Cardiac septum (tissue), 1 donor: Measurements from ENCODE around the gene USP17L11. TPM values are rescaled to one million over a fixed set of nuclear protein-coding genes. Genes with fewer than 3 reads are reported as not detected.
"Not testable (repeated sequence)": the region's sequence is repeated elsewhere in the genome, so short reads cannot be mapped to it uniquely, and the experiment has no call there.

ENCODE experiments used
- DNase-seq: peaks from one replicate; pipeline ENCODE4 v3.0.0-alpha.2; 2020; ENCODE audit warnings: low spot score
- intact Hi-C: fragments of 100-400 bp; cut with DNase I; formaldehyde crosslinking; loops from one replicate; pipeline ENCODE4 v1.14.0; 2022
- long read RNA-seq: library from polyadenylated mRNA; unstranded; transcript quantifications from one replicate; pipeline ENCODE4 v2.0.0, GENCODE V29; 2021
- total RNA-seq: library from RNA; stranded (reverse); fragmentation: NEBNext Ultra II Directional; extraction: Animal tissue kit (Norgen Biotek cat#: 25700); gene quantifications from one replicate; pipeline ENCODE4 v1.2.1, GENCODE V29; 2021
- donor health status: DM: no; HTN: no; CAD: no.

Gene USP17L11, protein sequence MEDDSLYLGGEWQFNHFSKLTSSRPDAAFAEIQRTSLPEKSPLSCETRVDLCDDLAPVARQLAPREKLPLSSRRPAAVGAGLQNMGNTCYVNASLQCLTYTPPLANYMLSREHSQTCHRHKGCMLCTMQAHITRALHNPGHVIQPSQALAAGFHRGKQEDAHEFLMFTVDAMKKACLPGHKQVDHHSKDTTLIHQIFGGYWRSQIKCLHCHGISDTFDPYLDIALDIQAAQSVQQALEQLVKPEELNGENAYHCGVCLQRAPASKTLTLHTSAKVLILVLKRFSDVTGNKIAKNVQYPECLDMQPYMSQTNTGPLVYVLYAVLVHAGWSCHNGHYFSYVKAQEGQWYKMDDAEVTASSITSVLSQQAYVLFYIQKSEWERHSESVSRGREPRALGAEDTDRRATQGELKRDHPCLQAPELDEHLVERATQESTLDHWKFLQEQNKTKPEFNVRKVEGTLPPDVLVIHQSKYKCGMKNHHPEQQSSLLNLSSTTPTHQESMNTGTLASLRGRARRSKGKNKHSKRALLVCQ
- total RNA-seq = not detected
- long read RNA-seq = 0 reads

DNA sequence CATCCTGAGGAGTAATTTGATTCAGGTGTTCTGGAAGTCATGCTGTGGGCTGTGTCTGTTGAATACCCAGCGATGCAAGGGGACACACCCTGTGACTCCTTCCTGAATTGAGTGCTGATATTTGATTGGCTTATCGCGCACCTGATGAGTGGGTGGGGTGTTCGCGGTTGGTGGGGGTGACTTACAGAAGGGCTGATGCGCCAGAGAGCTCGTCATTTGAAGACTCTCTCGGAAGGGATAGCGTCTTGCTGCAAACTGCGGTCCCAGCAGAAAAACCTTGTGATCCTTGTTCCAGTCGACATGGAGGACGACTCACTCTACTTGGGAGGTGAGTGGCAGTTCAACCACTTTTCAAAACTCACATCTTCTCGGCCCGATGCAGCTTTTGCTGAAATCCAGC, at the start of gene USP17L11:
USP17L11 (plus strand) TSS at position 301 of the 400 bp plus-strand sequence; CDS start at position 301, 0 bp downstream.
- intact Hi-C loops, DNase-seq: not testable (repeated sequence)

DNA sequence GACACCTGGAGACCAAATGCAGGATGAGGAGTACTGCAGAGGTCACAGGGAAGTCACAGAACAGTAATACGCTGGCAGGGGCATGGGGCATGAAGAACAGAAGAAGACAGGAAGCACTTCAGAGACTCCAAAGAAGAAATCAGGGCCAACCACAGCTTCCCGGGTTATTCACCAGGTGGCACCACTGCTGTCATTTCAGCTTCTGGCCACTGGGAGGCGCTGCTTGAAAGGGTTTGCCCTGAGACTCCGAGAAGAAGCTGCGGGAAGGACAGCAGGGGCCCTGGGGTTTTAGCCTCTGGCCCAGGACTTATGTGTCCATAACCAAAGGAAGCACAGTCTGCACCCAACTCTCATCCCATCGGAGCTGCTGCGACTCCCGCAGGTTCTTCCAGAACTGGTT, 49.2 kb upstream of the USP17L11 start:
- intact Hi-C loops = not testable (repeated sequence)

DNA sequence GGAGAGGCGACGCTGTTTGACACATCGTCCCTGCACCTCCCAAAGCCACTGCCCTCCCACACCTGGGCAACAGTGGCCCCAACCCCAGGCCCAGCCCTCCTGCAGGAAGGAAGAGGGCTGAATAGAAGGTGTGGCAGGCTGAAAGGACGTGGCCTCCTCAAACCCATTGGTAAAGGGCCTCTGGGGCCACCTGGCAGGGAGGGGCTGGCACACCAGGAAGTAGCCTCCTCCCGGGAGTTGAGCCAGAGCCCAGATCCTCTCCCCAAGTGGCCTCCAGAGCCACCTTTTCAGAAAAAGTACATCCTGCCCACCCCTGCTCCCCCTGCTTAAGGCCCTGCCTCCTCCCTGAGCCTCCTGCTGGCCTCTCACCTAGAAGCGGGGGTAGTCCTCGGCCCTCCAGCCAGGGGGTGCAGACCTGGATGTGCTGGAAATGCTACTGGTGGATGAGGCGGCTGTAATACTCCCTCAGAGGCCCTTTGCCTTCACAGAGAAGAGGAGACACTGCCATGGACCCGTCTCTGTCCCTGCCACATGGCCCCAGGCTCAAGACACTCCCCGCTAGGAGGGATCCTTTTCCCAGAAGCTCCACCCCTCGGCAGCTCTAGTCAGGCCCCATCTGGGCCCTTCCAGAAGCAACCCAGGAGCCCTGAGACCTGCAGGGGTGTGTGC, 45.3 kb upstream of the USP17L11 start, which contains the start of gene FAM90A26:
FAM90A26 (plus strand) TSS at position 619 of the 669 bp plus-strand sequence. CDS start 2,764 bp downstream, outside the sequence.
- DNase-seq, intact Hi-C loops: not testable (repeated sequence)

More for the DNA sequence above, 49.2 kb upstream of the USP17L11 start:
- not testable (repeated sequence) for DNase-seq

- intact Hi-C loops, DNase-seq: not testable (repeated sequence)
Measured at GRCh38 chr4:9210357-9210756, 4.8 kb upstream of the USP17L11 start, which contains the start of gene USP17L10. Gene USP17L10, plus strand, starts transcription at chr4:9210657. Its CDS starts 0 bp downstream, at chr4:9210657.

DNA sequence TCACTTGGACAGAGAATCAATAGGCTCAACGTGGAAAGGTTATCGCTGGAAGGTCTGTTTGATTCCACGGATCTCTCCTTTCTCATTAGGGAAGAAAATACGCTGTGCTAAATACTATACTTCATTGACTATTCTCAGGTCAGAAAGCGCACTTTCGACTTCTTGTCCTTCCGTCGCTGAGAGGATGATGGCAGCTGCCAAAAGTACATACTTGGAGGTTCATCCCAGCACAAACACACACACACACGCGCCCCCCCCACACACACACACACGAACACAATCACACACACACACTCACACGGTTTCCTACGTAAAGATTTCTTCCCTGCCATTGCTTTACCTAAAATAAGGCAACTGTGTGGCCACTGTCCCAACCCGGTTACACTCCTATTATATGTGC, 504 bp upstream of the USP17L11 start:
- intact Hi-C loops = not testable (repeated sequence)
- peak; percentile 44 for DNase-seq

GRCh38 chr4:9219852-9220251, 4.6 kb downstream of the USP17L11 start, which contains the start of gene USP17L12:
Gene USP17L12, plus strand, starts transcription at chr4:9220152. Its CDS starts 0 bp downstream, at chr4:9220152.
- intact Hi-C loops, DNase-seq: not testable (repeated sequence)

DNA sequence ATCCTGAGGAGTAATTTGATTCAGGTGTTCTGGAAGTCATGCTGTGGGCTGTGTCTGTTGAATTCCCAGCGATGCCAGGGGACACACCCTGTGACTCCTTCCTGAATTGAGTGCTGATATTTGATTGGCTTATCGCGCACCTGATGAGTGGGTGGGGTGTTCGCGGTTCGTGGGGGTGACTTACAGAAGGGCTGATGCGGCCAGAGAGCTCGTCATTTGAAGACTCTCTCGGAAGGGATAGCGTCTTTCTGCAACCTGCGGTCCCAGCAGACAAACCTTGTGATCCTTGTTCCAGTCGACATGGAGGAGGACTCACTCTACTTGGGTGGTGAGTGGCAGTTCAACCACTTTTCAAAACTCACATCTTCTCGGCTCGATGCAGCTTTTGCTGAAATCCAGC, 9.4 kb downstream of the USP17L11 start, which contains the start of gene USP17L13:
USP17L13 (plus strand) TSS at position 301 of the 400 bp plus-strand sequence; CDS start at position 301, 0 bp downstream.
- DNase-seq, intact Hi-C loops: not testable (repeated sequence)

GRCh38 chr4:9230249-9230648, 15.0 kb downstream of the USP17L11 start:
- DNase-seq = peak; percentile 68
- intact Hi-C loops = not testable (repeated sequence)

- intact Hi-C loops, DNase-seq: not testable (repeated sequence)
Measured at GRCh38 chr4:9234085-9234484, 18.9 kb downstream of the USP17L11 start, which contains the start of gene USP17L15. Gene USP17L15, plus strand, starts transcription at chr4:9234385. Its CDS starts 0 bp downstream, at chr4:9234385.

GRCh38 chr4:9238461-9238860, 23.3 kb downstream of the USP17L11 start:
- intact Hi-C loops = not testable (repeated sequence)
- peak; percentile 64 for DNase-seq

DNA sequence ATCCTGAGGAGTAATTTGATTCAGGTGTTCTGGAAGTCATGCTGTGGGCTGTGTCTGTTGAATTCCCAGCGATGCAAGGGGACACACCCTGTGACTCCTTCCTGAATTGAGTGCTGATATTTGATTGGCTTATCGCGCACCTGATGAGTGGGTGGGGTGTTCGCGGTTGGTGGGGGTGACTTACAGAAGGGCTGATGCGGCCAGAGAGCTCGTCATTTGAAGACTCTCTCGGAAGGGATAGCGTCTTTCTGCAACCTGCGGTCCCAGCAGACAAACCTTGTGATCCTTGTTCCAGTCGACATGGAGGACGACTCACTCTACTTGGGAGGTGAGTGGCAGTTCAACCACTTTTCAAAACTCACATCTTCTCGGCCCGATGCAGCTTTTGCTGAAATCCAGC, 28.4 kb downstream of the USP17L11 start, which contains the start of gene USP17L17:
USP17L17 (plus strand) TSS at position 301 of the 400 bp plus-strand sequence; CDS start at position 301, 0 bp downstream.
- intact Hi-C loops, DNase-seq: not testable (repeated sequence)

DNA sequence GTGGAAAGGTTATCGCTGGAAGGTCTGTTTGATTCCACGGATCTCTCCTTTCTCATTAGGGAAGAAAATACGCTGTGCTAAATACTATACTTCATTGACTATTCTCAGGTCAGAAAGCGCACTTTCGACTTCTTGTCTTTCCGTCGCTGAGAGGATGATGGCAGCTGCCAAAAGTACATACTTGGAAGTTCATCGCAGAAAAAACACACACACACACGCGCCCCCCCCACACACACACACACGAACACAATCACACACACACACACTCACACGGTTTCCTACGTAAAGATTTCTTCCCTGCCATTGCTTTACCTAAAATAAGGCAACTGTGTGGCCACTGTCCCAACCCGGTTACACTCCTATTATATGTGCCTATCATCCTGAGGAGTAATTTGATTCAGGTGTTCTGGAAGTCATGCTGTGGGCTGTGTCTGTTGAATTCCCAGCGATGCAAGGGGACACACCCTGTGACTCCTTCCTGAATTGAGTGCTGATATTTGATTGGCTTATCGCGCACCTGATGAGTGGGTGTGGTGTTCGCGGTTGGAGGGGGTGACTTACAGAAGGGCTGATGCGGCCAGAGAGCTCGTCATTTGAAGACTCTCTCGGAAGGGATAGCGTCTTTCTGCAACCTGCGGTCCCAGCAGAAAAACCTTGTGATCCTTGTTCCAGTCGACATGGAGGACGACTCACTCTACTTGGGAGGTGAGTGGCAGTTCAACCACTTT, 32.9 kb downstream of the USP17L11 start, which contains the start of gene USP17L18:
USP17L18 (plus strand) TSS at position 678 of the 728 bp plus-strand sequence; CDS start at position 678, 0 bp downstream.
- intact Hi-C loops = not testable (repeated sequence)
- DNase-seq = peak; percentile 77

DNA sequence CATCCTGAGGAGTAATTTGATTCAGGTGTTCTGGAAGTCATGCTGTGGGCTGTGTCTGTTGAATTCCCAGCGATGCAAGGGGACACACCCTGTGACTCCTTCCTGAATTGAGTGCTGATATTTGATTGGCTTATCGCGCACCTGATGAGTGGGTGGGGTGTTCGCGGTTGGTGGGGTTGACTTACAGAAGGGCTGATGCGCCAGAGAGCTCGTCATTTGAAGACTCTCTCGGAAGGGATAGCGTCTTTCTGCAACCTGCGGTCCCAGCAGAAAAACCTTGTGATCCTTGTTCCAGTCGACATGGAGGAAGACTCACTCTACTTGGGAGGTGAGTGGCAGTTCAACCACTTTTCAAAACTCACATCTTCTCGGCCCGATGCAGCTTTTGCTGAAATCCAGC, 37.9 kb downstream of the USP17L11 start, which contains the start of gene USP17L19:
USP17L19 (plus strand) TSS at position 301 of the 400 bp plus-strand sequence; CDS start at position 301, 0 bp downstream.
- intact Hi-C loops, DNase-seq: not testable (repeated sequence)

DNA sequence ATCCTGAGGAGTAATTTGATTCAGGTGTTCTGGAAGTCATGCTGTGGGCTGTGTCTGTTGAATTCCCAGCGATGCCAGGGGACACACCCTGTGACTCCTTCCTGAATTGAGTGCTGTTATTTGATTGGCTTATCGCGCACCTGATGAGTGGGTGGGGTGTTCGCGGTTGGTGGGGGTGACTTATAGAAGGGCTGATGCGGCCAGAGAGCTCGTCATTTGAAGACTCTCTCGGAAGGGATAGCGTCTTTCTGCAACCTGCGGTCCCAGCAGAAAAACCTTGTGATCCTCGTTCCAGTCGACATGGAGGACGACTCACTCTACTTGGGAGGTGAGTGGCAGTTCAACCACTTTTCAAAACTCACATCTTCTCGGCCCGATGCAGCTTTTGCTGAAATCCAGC, 42.6 kb downstream of the USP17L11 start, which contains the start of gene USP17L20:
USP17L20 (plus strand) TSS at position 301 of the 400 bp plus-strand sequence; CDS start at position 301, 0 bp downstream.
- intact Hi-C loops, DNase-seq: not testable (repeated sequence)

DNA sequence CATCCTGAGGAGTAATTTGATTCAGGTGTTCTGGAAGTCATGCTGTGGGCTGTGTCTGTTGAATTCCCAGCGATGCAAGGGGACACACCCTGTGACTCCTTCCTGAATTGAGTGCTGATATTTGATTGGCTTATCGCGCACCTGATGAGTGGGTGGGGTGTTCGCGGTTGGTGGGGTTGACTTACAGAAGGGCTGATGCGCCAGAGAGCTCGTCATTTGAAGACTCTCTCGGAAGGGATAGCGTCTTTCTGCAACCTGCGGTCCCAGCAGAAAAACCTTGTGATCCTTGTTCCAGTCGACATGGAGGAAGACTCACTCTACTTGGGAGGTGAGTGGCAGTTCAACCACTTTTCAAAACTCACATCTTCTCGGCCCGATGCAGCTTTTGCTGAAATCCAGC, 47.4 kb downstream of the USP17L11 start, which contains the start of gene USP17L21:
USP17L21 (plus strand) TSS at position 301 of the 400 bp plus-strand sequence; CDS start at position 301, 0 bp downstream.
- intact Hi-C loops, DNase-seq: not testable (repeated sequence)
